H1 (cell line): ENCODE data around the gene PRKAB1. TPM values are rescaled to one million over a fixed set of nuclear protein-coding genes. Genes with fewer than 3 reads are reported as not detected.

Experiments
- CTCF ChIA-PET: fragments of 300-600 bp; sonication (Branson Sonifier 250); formaldehyde crosslinking; loops from one replicate; lab custom pipeline; 2021; ENCODE audit not compliant: partially characterized antibody; lab: Charles Lee
- POLR2A ChIA-PET: fragments of 300-600 bp; sonication (Branson Sonifier 250); formaldehyde crosslinking; loops from one replicate; lab custom pipeline; 2021; ENCODE audit warnings: inconsistent platforms; ENCODE audit not compliant: partially characterized antibody; lab: Charles Lee
- DNase-seq, 2 experiments: peaks; one replicate each; pipeline versions ENCODE4 v3.0.0 to v3.0.0-alpha.2; 2010 to 2022; ENCODE audit warnings: low spot score in 2 of 2, low read depth in 1 of 2, mixed read lengths in 1 of 2
- FAIRE-seq: peaks from 2 replicates; lab custom pipeline; 2011; peaks lifted over from hg19 to GRCh38; lab: Jason Lieb, UNC
- H2AFZ ChIP-seq: 2 replicates; pipeline ENCODE4 v1.8.1; 2012; ENCODE audit warnings: low read length, inconsistent platforms
- H2AK5ac ChIP-seq: 2 replicates; pipeline ENCODE4 v1.6.1; 2013; ENCODE audit warnings: low read depth, low read length
- H2BK120ac ChIP-seq: replicated peaks from 2 replicates; pipeline ENCODE3; 2013; ENCODE audit warnings: low read depth, low read length, inconsistent platforms
- H2BK12ac ChIP-seq: 2 replicates; pipeline ENCODE4 v1.6.1; 2013; ENCODE audit warnings: low read depth, low read length
- H2BK15ac ChIP-seq: 2 replicates; pipeline ENCODE4 v1.6.1; 2013; ENCODE audit warnings: low read length
- H2BK20ac ChIP-seq: 2 replicates; pipeline ENCODE4 v1.6.1; 2013; ENCODE audit warnings: low read length
- H2BK5ac ChIP-seq: 2 replicates; pipeline ENCODE4 v1.6.1; 2013; ENCODE audit warnings: low read depth, low read length
- H3K14ac ChIP-seq: 2 replicates; pipeline ENCODE4 v1.6.1; 2013; ENCODE audit warnings: inconsistent platforms; ENCODE audit not compliant: insufficient read length
- H3K18ac ChIP-seq: 2 replicates; pipeline ENCODE4 v1.6.1; 2013; ENCODE audit warnings: low read length; ENCODE audit errors: extremely low read depth
- H3K23ac ChIP-seq: 2 replicates; pipeline ENCODE4 v1.6.1; 2013; ENCODE audit warnings: inconsistent platforms; ENCODE audit not compliant: insufficient read length
- H3K23me2 ChIP-seq: 2 replicates; pipeline ENCODE4 v1.6.1; 2013; ENCODE audit warnings: low read depth, low read length
- H3K27ac ChIP-seq: 2 replicates; pipeline ENCODE4 v1.6.1; 2011; ENCODE audit warnings: low read depth, low read length, inconsistent platforms
- H3K27me3 ChIP-seq, 4 experiments: replicated peaks in 1 of 4; 1 replicate in 1 of 4; 2 replicates in 3 of 4; pipeline versions ENCODE4 v1.6.1 to v1.8.1; 2011 to 2013; ENCODE audit warnings: low read length in 3 of 4, mild to moderate bottlenecking in 3 of 4, inconsistent platforms in 2 of 4, mixed read lengths in 2 of 4, moderate library complexity in 1 of 4; ENCODE audit not compliant: control insufficient read depth in 3 of 4, insufficient read depth in 3 of 4; ENCODE audit errors: extremely low read depth in 1 of 4
- H3K36me3 ChIP-seq, 4 experiments: 2 replicates each; pipeline versions ENCODE4 v1.6.1 to v1.8.1; 2011 to 2013; ENCODE audit warnings: mild to moderate bottlenecking in 4 of 4, low read length in 3 of 4, moderate library complexity in 2 of 4, control low read depth in 1 of 4, inconsistent platforms in 1 of 4; ENCODE audit not compliant: insufficient read depth in 4 of 4, control insufficient read depth in 2 of 4
- H3K4ac ChIP-seq: replicated peaks from 2 replicates; pipeline ENCODE3; 2013; ENCODE audit warnings: low read length, low read depth, mixed read lengths, inconsistent platforms; ENCODE audit not compliant: insufficient read length
- H3K4me1 ChIP-seq, 4 experiments: replicated peaks in 1 of 4; 1 replicate in 1 of 4; 2 replicates in 3 of 4; pipeline versions ENCODE4 v1.6.1 to v1.8.1; 2011 to 2013; ENCODE audit warnings: low read length in 3 of 4, inconsistent platforms in 2 of 4, mixed read lengths in 1 of 4; ENCODE audit not compliant: insufficient read depth in 4 of 4, control insufficient read depth in 3 of 4
- H3K4me2 ChIP-seq, 2 experiments: 2 replicates each; pipeline versions ENCODE4 v1.6.1 to v1.8.1; 2011 to 2013; ENCODE audit warnings: low read depth in 2 of 2, low read length in 2 of 2, control low read depth in 1 of 2, inconsistent platforms in 1 of 2, mild to moderate bottlenecking in 1 of 2; ENCODE audit not compliant: insufficient read depth in 1 of 2
- H3K4me3 ChIP-seq, 4 experiments: fragments of 200-600, 300-600 bp in 1 of 4; sonication (generic), shearing (Covaris generic), sonication (Bioruptor Twin) in 1 of 4; 2 replicates each; pipeline versions ENCODE4 v1.5.1 to v1.8.1; 2011 to 2016; ENCODE audit warnings: low read length in 4 of 4, low read depth in 3 of 4, control low read depth in 2 of 4, inconsistent platforms in 2 of 4, mild to moderate bottlenecking in 2 of 4, mixed read lengths in 1 of 4, moderate library complexity in 1 of 4; ENCODE audit not compliant: insufficient read depth in 2 of 4; ENCODE audit errors: extremely low read depth in 1 of 4
- H3K56ac ChIP-seq: replicated peaks from 2 replicates; pipeline ENCODE3; 2013; ENCODE audit warnings: low read depth, mild to moderate bottlenecking, mixed read lengths, low read length, inconsistent platforms; ENCODE audit not compliant: insufficient read length
- H3K79me1 ChIP-seq: 2 replicates; pipeline ENCODE4 v1.6.1; 2013; ENCODE audit warnings: low read depth, low read length, control low read depth
- H3K79me2 ChIP-seq, 2 experiments: 2 replicates each; pipeline versions ENCODE4 v1.6.1 to v1.8.1; 2012 to 2013; ENCODE audit warnings: low read length in 2 of 2, mild to moderate bottlenecking in 2 of 2, inconsistent platforms in 1 of 2; ENCODE audit not compliant: insufficient read depth in 2 of 2, control insufficient read depth in 1 of 2
- H3K9ac ChIP-seq, 4 experiments: replicated peaks in 1 of 4; 1 replicate in 1 of 4; 2 replicates in 3 of 4; pipeline versions ENCODE4 v1.6.1 to v1.8.1; 2011 to 2013; ENCODE audit warnings: low read depth in 3 of 4, low read length in 3 of 4, control low read depth in 2 of 4, mild to moderate bottlenecking in 2 of 4, moderate library complexity in 2 of 4, inconsistent platforms in 1 of 4; ENCODE audit errors: extremely low read depth in 1 of 4
- H3K9me3 ChIP-seq, 2 experiments: 2 replicates each; pipeline versions ENCODE4 v1.6.1 to v1.8.1; 2012 to 2013; ENCODE audit warnings: mild to moderate bottlenecking in 2 of 2, moderate library complexity in 2 of 2, control low read depth in 1 of 2, inconsistent platforms in 1 of 2, low read depth in 1 of 2, low read length in 1 of 2, mixed read lengths in 1 of 2; ENCODE audit not compliant: insufficient read depth in 2 of 2
- H4K20me1 ChIP-seq, 2 experiments: replicated peaks in 1 of 2; 2 replicates each; pipeline versions ENCODE3 to v1.8.1; 2011 to 2013; ENCODE audit warnings: inconsistent platforms in 2 of 2, low read length in 2 of 2, mild to moderate bottlenecking in 1 of 2; ENCODE audit not compliant: insufficient read depth in 2 of 2, control insufficient read depth in 1 of 2
- H4K5ac ChIP-seq: 2 replicates; pipeline ENCODE4 v1.6.1; 2013; ENCODE audit warnings: low read length, low read depth, mixed read lengths, inconsistent platforms; ENCODE audit not compliant: insufficient read length
- H4K8ac ChIP-seq: 2 replicates; pipeline ENCODE4 v1.8.0; 2013; ENCODE audit warnings: mild to moderate bottlenecking, moderate library complexity, low read length, inconsistent platforms; ENCODE audit not compliant: insufficient read depth; ENCODE audit errors: extremely low read depth
- H4K91ac ChIP-seq: replicated peaks from 2 replicates; pipeline ENCODE3; 2013; ENCODE audit warnings: low read length, mixed read lengths, inconsistent platforms; ENCODE audit not compliant: insufficient read length
- KDM5A ChIP-seq: fragments of 200-600 bp; IDR thresholded peaks from 2 replicates; pipeline ENCODE4 v1.7.1; 2012; ENCODE audit warnings: mild to moderate bottlenecking, low read length, inconsistent platforms, mixed read lengths
- SP2 ChIP-seq: IDR thresholded peaks from 2 replicates; pipeline ENCODE4 v1.6.1; 2012; ENCODE audit warnings: mild to moderate bottlenecking, low read length, inconsistent platforms
- WGBS, 2 experiments: shearing (Covaris generic) in 1 of 2; methylation state at CpG; one replicate each; pipeline versions ENCODE4 v1.1.6 to v1.1.7; 2013 to 2015; ENCODE audit warnings: low lambda C conversion rate in 2 of 2, mixed read lengths in 2 of 2, inconsistent platforms in 1 of 2, low coverage in 1 of 2, missing lambda C conversion rate in 1 of 2; ENCODE audit not compliant: insufficient replicate concordance in 2 of 2, insufficient coverage in 1 of 2, insufficient read length in 1 of 2; ENCODE audit errors: extremely low coverage in 1 of 2, missing lambda C conversion rate in 1 of 2; 5-methylcytosine and 5-hydroxymethylcytosine counted together
- polyA plus RNA-seq, 7 experiments: library from polyadenylated mRNA; depleted of rRNA in 3 of 7; stranded (reverse) in 5 of 7; unstranded in 2 of 7; fragments of >200 nt in 5 of 7; fragments of 200-250 nt in 2 of 7; gene quantifications; 1 replicate in 5 of 7; 2 replicates in 1 of 7; 4 replicates in 1 of 7; pipeline versions ENCODE4 v1.2.1 to v1.2.3, GENCODE V29; 2011 to 2013; ENCODE audit warnings: missing spikeins in 2 of 7, mixed read lengths in 2 of 7
- total RNA-seq: library from RNA; stranded (reverse); fragmentation: NEBNext Ultra II Directional; extraction: Animal tissue kit (Norgen Biotek cat#: 25700); gene quantifications from 2 replicates; pipeline ENCODE4 v1.2.1, GENCODE V29; 2021

PRKAB1 gene
- total and polyA plus RNA-seq, 2 of the 8 experiments (the other 6 are each of a cell fraction or from before 2014, with no cell fraction given) = 24.0 to 32.1 TPM

DNA sequence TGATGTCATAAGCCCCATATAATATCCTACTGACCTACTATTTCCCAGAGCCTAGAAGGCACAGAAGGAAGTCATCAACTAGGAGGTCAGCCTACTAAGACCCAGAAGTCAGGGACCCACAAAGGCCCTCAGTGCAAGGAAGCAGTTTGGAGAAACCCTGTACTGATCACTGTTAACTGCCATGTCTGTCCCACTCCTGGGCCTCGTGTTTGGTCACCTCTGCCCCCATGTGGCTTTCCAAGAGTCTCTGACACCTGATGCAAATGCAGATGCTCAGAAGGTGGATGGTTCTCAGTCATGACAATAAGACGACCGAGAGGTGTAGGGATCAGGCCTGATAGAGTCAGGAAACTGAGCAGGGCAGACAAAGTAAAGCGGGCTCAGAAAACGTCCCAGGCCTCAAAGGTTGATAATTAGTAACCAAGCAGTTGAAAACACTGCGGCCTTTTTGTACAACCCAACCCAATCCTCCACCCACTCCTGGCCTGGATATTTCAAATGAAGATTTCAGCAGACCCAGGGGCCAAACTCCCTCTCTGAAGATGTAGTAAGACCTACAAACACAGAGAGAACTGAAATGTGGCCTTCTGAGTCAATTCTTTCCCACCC is 23.4 kb downstream of the PRKAB1 start:
- no peak for TF ChIP-seq KDM5A
- no peak for TF ChIP-seq SP2
- Histone ChIP-seq H3K56ac (no peak overlapping the region), H3K23me2 (no peaks in the 10 kb centered on the region), H3K4me2 (no peak overlapping the region), H3K23ac (no peak overlapping the region), H4K5ac (no peak overlapping the region), H2BK20ac (no peak overlapping the region), H2AFZ (no peak overlapping the region), H3K14ac (no peak overlapping the region), H3K4me1 (no peaks in the 10 kb centered on the region; a peak in 1 of 7 replicates), H4K20me1 (peaks cover 0 to 2% of the 10 kb centered on the region in 2 experiments), H2BK12ac (no peak overlapping the region), H3K36me3 (peaks cover 7 to 28% (median 9%) of the 10 kb centered on the region in 4 experiments; a peak in 7 of 8 replicates), H3K4me3 (no peak overlapping the region), H2BK5ac (no peak overlapping the region), H4K91ac (no peak overlapping the region), H3K9ac (no peak overlapping the region), H3K4ac (no peak overlapping the region), H3K18ac (no peak overlapping the region), H3K27ac (no peak overlapping the region; the same call in 1 of the 2 replicates), H3K27me3 (no peaks in the 10 kb centered on the region), H2BK120ac (no peak overlapping the region), H3K79me2 (no peaks in the 10 kb centered on the region), H2BK15ac (no peak overlapping the region), H3K79me1 (no peaks in the 10 kb centered on the region; the same call in 1 of the 2 replicates), H4K8ac (no peak overlapping the region), H3K9me3 (no peaks in the 10 kb centered on the region; a peak in 1 of 4 replicates), H2AK5ac (no peak overlapping the region)
- ChIA-PET POLR2A (no interaction called here), CTCF (interaction anchor here (0.6 kb wide), 1 partner anchor 114 kb away, joined by 3 read pairs; no protein-coding TSS in a partner anchor)
- no peak for DNase-seq
- no peak for FAIRE-seq
- WGBS, 2 experiments = 91% methylated on average over 6 of the region's 6 CpGs; no CpG with 5 or more reads in 1 of the 2 experiments
